ENCODE data around the gene DUSP16.

DNA sequence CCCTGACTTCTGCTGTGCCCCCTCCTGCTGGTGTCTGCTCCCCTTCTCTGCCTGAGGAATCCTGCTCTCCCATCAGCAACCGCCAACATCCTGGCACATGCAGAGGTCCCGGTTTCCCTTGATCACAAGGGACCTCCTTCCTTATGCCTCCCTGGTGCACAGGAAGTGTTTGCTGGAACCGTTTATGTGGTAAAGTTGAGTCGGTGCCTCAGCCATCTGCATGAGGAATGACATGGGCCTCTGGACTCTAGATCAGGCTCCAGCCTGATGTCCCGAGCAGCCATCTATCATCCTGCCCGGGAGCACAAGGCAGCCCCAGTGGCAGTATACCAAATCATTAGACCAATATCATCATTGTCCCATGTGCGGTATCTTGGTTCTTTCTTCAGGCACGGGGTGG lies 115.4 kb downstream of the DUSP16 start:
- TF ChIP-seq, protein P1, sequence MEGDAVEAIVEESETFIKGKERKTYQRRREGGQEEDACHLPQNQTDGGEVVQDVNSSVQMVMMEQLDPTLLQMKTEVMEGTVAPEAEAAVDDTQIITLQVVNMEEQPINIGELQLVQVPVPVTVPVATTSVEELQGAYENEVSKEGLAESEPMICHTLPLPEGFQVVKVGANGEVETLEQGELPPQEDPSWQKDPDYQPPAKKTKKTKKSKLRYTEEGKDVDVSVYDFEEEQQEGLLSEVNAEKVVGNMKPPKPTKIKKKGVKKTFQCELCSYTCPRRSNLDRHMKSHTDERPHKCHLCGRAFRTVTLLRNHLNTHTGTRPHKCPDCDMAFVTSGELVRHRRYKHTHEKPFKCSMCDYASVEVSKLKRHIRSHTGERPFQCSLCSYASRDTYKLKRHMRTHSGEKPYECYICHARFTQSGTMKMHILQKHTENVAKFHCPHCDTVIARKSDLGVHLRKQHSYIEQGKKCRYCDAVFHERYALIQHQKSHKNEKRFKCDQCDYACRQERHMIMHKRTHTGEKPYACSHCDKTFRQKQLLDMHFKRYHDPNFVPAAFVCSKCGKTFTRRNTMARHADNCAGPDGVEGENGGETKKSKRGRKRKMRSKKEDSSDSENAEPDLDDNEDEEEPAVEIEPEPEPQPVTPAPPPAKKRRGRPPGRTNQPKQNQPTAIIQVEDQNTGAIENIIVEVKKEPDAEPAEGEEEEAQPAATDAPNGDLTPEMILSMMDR (conservative IDR thresholded peaks at IDR 0.05; ENCODE audit: low read depth, low read length), result no peak
- no peak for TF ChIP-seq EZH2 (IDR thresholded peaks at IDR 0.05; ENCODE audit: low read length, unreplicated experiment)

Data from PC-3 (cell line).